Vagina (tissue), 2 donors: ENCODE data around the gene SNX1.

Experiments
- POLR2A ChIP-seq, 2 donors: fragments of 450-650 bp; IDR thresholded peaks; one replicate each; pipeline ENCODE4 v1.6.1; 2017; ENCODE audit warnings: antibody characterized with exemption in 2 of 2, mild to moderate bottlenecking in 2 of 2, moderate library complexity in 2 of 2
- POLR2AphosphoS5 ChIP-seq, 2 donors: sonication (generic); formaldehyde crosslinking; IDR thresholded peaks; one replicate each; pipeline ENCODE4 v1.9.0; 2017; ENCODE audit warnings: antibody characterized with exemption in 2 of 2, mild to moderate bottlenecking in 2 of 2, low read depth in 1 of 2; ENCODE audit not compliant: insufficient read depth in 1 of 2
- TF ChIP-seq, protein P1 (sequence below), 3 experiments: fragments of 450-650 bp in 2 of 3; fragments of 200-600 bp in 1 of 3; sonication (generic) in 1 of 3; IDR thresholded peaks; one replicate each; pipeline ENCODE4 v1.5.1; 2017 to 2019; ENCODE audit warnings: antibody characterized with exemption in 3 of 3, mild to moderate bottlenecking in 2 of 3, moderate library complexity in 2 of 3

DNA sequence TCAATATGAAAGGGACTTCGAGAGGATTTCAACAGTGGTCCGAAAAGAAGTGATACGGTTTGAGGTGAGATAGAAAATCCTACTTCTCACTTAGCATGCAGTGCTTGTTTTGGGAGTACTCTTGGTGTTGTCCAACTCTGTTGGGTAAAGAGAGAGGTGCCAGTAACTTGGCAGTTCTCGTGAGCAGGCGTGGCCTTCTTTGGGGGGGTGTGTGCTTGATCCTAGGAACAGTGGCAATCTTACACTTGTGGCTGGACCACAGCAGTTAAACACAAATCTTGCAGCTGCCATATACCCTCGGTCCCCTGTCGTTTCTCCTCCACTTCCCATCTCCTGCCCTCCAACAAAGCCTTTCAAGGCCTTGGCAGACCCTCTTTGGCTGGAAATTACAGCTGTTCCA lies 40.6 kb downstream of the SNX1 start:
- TF ChIP-seq, protein P1, sequence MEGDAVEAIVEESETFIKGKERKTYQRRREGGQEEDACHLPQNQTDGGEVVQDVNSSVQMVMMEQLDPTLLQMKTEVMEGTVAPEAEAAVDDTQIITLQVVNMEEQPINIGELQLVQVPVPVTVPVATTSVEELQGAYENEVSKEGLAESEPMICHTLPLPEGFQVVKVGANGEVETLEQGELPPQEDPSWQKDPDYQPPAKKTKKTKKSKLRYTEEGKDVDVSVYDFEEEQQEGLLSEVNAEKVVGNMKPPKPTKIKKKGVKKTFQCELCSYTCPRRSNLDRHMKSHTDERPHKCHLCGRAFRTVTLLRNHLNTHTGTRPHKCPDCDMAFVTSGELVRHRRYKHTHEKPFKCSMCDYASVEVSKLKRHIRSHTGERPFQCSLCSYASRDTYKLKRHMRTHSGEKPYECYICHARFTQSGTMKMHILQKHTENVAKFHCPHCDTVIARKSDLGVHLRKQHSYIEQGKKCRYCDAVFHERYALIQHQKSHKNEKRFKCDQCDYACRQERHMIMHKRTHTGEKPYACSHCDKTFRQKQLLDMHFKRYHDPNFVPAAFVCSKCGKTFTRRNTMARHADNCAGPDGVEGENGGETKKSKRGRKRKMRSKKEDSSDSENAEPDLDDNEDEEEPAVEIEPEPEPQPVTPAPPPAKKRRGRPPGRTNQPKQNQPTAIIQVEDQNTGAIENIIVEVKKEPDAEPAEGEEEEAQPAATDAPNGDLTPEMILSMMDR (IDR thresholded peaks at IDR 0.05), result no peak
- TF ChIP-seq POLR2AphosphoS5 (IDR thresholded peaks at IDR 0.05; ENCODE audit: insufficient read depth in 1 of 2, low read depth in 1 of 2) (no peak), POLR2A (IDR thresholded peaks at IDR 0.05) (no peak)
